Measurements from ENCODE around the gene FEN1. TPM values are rescaled to one million over a fixed set of nuclear protein-coding genes. Genes with fewer than 3 reads are reported as not detected.

The FEN1 gene
- total RNA-seq, 1 donor from 2014 or later = 8.3 TPM

DNA sequence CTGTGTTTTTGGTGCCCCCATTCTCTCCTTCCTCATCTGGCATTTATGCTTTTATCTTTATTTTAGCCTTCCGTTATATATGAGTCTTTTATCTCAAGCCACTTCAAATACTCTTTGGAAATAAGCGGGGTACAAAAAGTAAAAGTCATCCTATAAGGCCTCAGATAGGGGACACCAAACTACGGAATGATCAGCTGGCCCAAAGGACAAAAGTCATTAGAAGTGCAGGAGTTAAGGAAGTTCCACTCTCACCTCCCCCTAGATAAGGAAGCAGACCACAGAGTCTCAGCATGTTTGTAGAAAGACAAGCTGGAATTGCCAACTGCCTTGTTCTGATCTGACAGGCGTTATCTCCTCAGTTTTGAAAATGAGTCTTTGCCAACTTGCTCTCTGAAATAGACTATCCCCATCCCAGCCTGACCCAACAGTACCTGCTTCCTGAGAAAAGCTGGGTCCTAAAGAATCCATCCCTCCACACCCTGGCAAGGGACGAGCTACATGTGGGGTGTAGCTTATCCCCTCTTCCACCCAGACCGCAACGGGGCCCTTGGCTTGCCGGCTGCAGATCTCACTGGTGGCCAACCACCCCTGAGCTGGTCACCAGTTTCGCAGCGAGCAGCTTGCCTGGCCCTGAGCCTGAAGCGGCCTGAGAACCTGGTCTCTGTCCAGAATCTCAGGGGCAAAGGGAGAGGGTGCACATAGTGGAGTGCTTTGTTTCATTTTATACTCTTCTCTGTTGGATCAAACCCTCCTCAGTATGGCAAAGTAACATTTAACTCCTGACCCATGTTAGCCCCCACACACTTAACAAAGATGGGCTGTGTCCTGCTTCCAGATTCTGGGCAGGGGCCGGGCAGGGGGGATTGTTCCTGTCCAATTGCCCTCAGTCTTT lies 49.2 kb downstream of the FEN1 start:
- no peak for DNase-seq (ENCODE audit: low read depth in 2 of 2)

DNA sequence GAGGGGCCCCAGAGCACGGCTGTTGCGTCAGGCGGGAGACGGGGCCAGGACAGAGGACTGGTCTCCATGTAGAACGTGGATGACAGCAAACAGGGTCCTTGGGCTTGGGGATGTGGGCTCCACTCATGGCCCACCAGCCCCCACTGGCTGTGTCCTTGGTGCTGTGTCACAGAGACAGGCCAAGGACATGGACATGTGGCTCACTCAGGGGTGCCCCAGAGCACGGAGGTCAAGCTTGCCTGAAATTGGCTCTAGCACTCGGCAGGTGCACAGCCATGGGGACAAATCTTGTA lies 49.8 kb downstream of the FEN1 start:
- DNase-seq (ENCODE audit: low read depth in 2 of 2) = no peak

DNA sequence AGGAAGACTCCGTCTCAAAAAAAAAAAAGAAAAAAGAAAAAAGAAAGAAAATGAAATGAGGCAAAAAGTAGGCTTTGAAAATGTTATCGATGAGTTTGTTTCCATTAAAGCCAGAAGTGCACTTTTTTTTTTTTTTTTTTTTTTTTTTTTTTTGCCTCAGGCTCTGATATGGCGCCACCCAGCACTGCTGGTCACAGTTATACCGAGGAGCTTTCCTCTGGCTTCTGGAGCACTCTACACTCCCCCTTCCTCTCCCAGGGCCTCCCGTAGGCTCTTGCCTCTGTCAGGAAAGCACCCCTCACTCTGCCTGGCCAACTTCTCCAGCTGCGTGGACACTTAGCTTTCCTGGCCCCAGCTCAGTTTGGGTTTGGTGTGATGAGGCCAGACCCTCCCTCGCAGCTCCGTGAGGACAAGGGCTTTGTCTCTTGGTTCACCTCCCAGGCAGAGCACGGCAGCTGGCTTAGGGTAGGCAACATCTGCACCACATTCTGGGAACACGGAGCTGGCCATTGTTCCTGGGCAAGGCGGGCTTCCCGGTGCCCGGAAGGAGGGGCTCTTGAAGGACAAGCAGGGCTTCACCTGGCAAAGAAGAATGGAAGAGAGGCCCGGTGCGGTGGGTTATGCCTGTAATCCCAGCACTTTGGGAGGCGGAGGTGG lies 52.3 kb downstream of the FEN1 start:
- no peak for DNase-seq (ENCODE audit: low read depth in 2 of 2)

DNA sequence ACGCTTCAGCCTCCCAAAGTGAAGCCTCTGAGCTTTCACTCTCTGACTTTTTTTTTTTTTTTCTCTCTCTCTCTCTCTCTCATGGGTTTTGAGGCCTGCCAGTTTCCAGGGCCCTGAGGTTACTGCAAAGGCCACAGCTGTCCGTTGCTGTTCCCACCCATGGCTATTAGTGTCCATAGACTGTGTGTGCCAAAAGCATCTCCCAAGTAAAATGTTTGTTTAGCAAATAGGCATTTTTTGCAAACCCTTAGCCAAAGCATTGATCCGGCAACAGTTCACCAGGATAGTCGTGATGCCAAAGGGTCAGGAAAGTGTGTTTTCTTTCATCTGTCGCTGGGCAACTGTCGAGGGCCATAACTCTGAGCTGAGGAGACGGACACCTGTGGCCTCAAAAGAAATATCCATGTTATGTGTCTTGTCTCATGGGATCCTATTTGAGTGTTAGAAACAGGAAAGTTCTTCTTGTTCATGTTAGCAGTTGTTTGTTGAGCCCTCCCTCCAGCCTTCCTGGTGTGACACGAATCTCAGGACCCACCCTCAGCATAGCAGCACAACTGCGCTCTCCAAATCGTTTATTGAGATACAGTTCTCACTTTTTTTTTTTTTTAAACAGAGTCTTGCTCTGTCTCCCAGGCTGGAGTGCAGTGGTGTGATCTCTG lies 53.8 kb downstream of the FEN1 start:
- DNase-seq (ENCODE audit: low read depth in 2 of 2) = no peak

Other genes with a start within 250 kb of the FEN1 start
- gene SYT7, start 211.8 kb upstream of the FEN1 start, total RNA-seq = 0.20 and 0.22 TPM in 2 replicates
- 1.5 and 3.0 TPM in 2 replicates for gene DAGLA, start 112.5 kb upstream of the FEN1 start, total RNA-seq
- 0.20 and 0.22 TPM in 2 replicates for gene MYRF, start 40.3 kb upstream of the FEN1 start, total RNA-seq
- gene TMEM258, start 312 bp upstream of the FEN1 start, total RNA-seq = 116 and 161 TPM in 2 replicates
- gene FADS1, start 24.1 kb downstream of the FEN1 start, total RNA-seq = 24.2 and 30.9 TPM in 2 replicates
- 41.3 and 80.0 TPM in 2 replicates for gene FADS2, start 35.4 kb downstream of the FEN1 start, total RNA-seq
- 67.6 and 128 TPM in 2 replicates for gene FADS3, start 98.6 kb downstream of the FEN1 start, total RNA-seq
- 2.4 and 10.7 TPM in 2 replicates for gene RAB3IL1, start 124.7 kb downstream of the FEN1 start, total RNA-seq
- under 0.01 TPM in 1 of 2 replicates, not detected in the other for gene BEST1, start 157.4 kb downstream of the FEN1 start, total RNA-seq
- 345 and 436 TPM in 2 replicates for gene FTH1, start 174.7 kb downstream of the FEN1 start, total RNA-seq